HL-60 (cell line): ENCODE data around the gene UPP2.

ENCODE experiments used
- DNase-seq, 2 experiments: peaks; one replicate each; pipeline ENCODE4 v3.0.0-alpha.2; 2010 to 2020; ENCODE audit warnings: low read depth in 1 of 2, low spot score in 1 of 2
- H3K27ac ChIP-seq: fragments of 250-450 bp; sonication (Bioruptor Pico); replicated peaks from 2 replicates; pipeline ENCODE4 v1.5.1; 2020; ENCODE audit warnings: mild to moderate bottlenecking, moderate library complexity
- H3K27me3 ChIP-seq: fragments of 250-450 bp; sonication (Bioruptor Pico); 2 replicates; pipeline ENCODE4 v1.5.1; 2021; ENCODE audit warnings: mild to moderate bottlenecking, moderate library complexity; ENCODE audit not compliant: insufficient read depth, poor library complexity, severe bottlenecking
- H3K4me3 ChIP-seq: replicated peaks from 2 replicates; pipeline ENCODE4 v1.5.1; 2011; ENCODE audit warnings: mild to moderate bottlenecking, control low read depth, low read length; ENCODE audit not compliant: insufficient read depth
- GABPA ChIP-seq: IDR thresholded peaks from 2 replicates; pipeline ENCODE4 v1.6.1; 2012; ENCODE audit warnings: low read depth
- POLR2AphosphoS5 ChIP-seq: IDR thresholded peaks from 2 replicates; pipeline ENCODE4 v1.6.1; 2012; ENCODE audit warnings: low read depth
- SPI1 ChIP-seq: IDR thresholded peaks from 2 replicates; pipeline ENCODE4 v1.6.1; 2012; ENCODE audit warnings: low read depth, mild to moderate bottlenecking, borderline replicate concordance
- long read RNA-seq: library from polyadenylated mRNA; unstranded; transcript quantifications from one replicate; pipeline ENCODE4 v2.0.0, GENCODE V29; 2020
- TF ChIP-seq, protein P1 (sequence below): IDR thresholded peaks from 2 replicates; pipeline ENCODE4 v1.6.1; 2012; ENCODE audit warnings: low read depth; ENCODE audit not compliant: insufficient replicate concordance
- TF ChIP-seq, protein P2 (sequence below): IDR thresholded peaks from one replicate; pipeline ENCODE4 v1.5.1; 2011; ENCODE audit warnings: low read length, control low read depth, inconsistent platforms; ENCODE audit not compliant: insufficient read depth

UPP2 gene
- long read RNA-seq: 0 reads

DNA sequence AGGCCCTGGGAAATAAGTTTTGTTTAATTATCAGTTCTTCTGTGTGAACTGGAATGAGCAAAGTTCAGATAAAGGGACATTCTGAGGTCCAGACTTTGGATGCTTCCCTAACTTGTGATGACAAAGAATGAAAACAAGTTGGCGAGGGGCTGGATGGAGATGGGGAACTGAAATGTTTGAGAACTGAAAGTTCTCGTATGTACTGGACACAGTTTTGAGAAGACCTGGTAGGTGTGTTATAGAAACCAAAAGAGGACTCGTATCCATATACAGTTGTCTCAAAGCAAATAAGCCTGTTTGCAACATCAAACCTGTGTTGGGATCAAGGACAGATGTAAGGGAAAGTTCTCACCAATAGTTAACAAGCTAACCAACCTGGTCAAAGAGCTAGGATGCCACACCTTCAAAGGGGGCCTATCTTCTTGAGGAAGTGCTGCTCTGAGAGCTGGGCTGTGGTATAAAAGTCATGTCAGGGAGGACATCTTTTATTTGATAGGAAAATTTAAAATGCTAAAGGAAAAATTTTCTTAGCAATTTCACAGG lies at the start of gene UPP2:
TSS of gene UPP2 (plus strand) at position 493 of the 543 bp plus-strand sequence. CDS start 188 bp downstream, outside the sequence.
- H3K27me3 ChIP-seq: no peaks in the 10 kb centered on the region
- TF ChIP-seq, protein P1, sequence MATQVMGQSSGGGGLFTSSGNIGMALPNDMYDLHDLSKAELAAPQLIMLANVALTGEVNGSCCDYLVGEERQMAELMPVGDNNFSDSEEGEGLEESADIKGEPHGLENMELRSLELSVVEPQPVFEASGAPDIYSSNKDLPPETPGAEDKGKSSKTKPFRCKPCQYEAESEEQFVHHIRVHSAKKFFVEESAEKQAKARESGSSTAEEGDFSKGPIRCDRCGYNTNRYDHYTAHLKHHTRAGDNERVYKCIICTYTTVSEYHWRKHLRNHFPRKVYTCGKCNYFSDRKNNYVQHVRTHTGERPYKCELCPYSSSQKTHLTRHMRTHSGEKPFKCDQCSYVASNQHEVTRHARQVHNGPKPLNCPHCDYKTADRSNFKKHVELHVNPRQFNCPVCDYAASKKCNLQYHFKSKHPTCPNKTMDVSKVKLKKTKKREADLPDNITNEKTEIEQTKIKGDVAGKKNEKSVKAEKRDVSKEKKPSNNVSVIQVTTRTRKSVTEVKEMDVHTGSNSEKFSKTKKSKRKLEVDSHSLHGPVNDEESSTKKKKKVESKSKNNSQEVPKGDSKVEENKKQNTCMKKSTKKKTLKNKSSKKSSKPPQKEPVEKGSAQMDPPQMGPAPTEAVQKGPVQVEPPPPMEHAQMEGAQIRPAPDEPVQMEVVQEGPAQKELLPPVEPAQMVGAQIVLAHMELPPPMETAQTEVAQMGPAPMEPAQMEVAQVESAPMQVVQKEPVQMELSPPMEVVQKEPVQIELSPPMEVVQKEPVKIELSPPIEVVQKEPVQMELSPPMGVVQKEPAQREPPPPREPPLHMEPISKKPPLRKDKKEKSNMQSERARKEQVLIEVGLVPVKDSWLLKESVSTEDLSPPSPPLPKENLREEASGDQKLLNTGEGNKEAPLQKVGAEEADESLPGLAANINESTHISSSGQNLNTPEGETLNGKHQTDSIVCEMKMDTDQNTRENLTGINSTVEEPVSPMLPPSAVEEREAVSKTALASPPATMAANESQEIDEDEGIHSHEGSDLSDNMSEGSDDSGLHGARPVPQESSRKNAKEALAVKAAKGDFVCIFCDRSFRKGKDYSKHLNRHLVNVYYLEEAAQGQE: no peak
- TF ChIP-seq, protein P2, sequence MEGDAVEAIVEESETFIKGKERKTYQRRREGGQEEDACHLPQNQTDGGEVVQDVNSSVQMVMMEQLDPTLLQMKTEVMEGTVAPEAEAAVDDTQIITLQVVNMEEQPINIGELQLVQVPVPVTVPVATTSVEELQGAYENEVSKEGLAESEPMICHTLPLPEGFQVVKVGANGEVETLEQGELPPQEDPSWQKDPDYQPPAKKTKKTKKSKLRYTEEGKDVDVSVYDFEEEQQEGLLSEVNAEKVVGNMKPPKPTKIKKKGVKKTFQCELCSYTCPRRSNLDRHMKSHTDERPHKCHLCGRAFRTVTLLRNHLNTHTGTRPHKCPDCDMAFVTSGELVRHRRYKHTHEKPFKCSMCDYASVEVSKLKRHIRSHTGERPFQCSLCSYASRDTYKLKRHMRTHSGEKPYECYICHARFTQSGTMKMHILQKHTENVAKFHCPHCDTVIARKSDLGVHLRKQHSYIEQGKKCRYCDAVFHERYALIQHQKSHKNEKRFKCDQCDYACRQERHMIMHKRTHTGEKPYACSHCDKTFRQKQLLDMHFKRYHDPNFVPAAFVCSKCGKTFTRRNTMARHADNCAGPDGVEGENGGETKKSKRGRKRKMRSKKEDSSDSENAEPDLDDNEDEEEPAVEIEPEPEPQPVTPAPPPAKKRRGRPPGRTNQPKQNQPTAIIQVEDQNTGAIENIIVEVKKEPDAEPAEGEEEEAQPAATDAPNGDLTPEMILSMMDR: no peak
- no peak for TF ChIP-seq POLR2AphosphoS5
- no peak for TF ChIP-seq GABPA
- TF ChIP-seq SPI1: no peak
- H3K4me3 ChIP-seq: no peak within 1 kb of the TSS
- DNase-seq: no peak
- no peak within 1 kb of the TSS for H3K27ac ChIP-seq

DNA sequence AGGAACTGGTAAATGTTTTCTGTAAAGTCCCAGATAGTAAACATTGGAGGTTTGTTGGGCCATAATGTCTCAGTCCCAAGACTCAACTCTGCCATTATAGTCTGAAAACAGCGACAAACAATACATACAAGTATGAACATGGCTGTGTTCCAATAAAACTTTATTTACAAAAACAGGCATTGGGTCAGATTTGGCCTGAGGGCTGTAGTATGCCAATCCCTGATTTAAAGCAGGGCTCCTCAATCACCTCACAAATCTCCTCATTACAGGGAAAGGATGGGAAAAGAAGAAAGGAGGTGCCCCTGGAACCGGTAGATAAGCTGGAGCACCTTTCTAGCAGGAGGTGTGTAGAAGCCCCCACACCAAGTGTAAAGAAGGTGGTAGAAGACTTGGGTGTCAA lies 48.9 kb upstream of the UPP2 start:
- DNase-seq: no peak
- Histone ChIP-seq H3K4me3 (no peak overlapping the region), H3K27me3 (no peaks in the 10 kb centered on the region), H3K27ac (no peak overlapping the region)
- TF ChIP-seq SPI1 (no peak), GABPA (no peak), POLR2AphosphoS5 (no peak)
- TF ChIP-seq, protein P1: no peak
- TF ChIP-seq, protein P2: no peak

DNA sequence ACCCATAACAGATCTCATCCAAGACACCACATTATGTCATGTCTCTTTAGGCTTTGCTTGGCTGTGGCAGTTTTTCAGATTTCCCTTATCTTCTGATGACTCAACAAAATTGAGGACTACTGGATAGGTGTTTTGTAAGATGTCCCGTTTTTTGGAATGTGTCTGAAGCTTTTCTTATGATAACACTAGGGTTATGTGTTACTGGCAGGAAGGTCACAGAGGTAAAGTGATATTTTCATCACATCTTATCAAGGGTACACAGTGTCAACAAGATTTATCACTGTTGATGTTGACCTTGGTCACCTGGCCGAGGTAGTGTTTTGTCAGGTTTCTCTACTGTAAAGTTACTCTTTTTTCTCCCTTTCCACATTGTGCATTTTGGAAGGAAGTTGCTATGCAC lies 44.8 kb upstream of the UPP2 start:
- H3K27me3 ChIP-seq: no peaks in the 10 kb centered on the region
- TF ChIP-seq, protein P2: no peak
- TF ChIP-seq, protein P1: no peak
- TF ChIP-seq SPI1 (no peak), GABPA (no peak), POLR2AphosphoS5 (no peak)
- H3K4me3 ChIP-seq: no peak overlapping the region
- no peak for DNase-seq
- no peak overlapping the region for H3K27ac ChIP-seq
